MM.1S (cell line): ENCODE results near the gene CYB5R4.
"Not testable (repeated sequence)": the region's sequence is repeated elsewhere in the genome, so short reads cannot be mapped to it uniquely, and the experiment has no call there.

Experiments
- DNase-seq: peaks from one replicate; pipeline ENCODE4 v3.0.0-alpha.2; 2015
- H2AFZ ChIP-seq: fragments of 300-600 bp; sonication (generic); 2 replicates; pipeline ENCODE4 v1.6.0; 2016; ENCODE audit warnings: antibody characterized with exemption, low read length
- H3F3A ChIP-seq: fragments of 300-600 bp; sonication (generic); 2 replicates; pipeline ENCODE4 v1.6.1; 2016; ENCODE audit warnings: mild to moderate bottlenecking, antibody characterized with exemption, low read length, moderate library complexity, mixed read lengths; ENCODE audit not compliant: insufficient read depth
- H3K27ac ChIP-seq: fragments of 300-600 bp; sonication (generic); 2 replicates; pipeline ENCODE4 v1.5.1; 2016; ENCODE audit warnings: mild to moderate bottlenecking, low read length
- H3K27me3 ChIP-seq: fragments of 300-600 bp; sonication (generic); replicated peaks from 2 replicates; pipeline ENCODE4 v1.6.0; 2016; ENCODE audit warnings: low read length; ENCODE audit not compliant: insufficient read depth
- H3K36me3 ChIP-seq: fragments of 300-600 bp; sonication (generic); replicated peaks from 2 replicates; pipeline ENCODE4 v1.6.1; 2016; ENCODE audit warnings: mild to moderate bottlenecking, low read length, mixed read lengths; ENCODE audit not compliant: insufficient read depth
- H3K4me1 ChIP-seq: fragments of 300-600 bp; sonication (generic); 2 replicates; pipeline ENCODE4 v1.6.1; 2016; ENCODE audit warnings: low read length, mixed read lengths
- H3K4me2 ChIP-seq: fragments of 300-600 bp; sonication (generic); 2 replicates; pipeline ENCODE4 v1.6.0; 2016; ENCODE audit warnings: low read depth, low read length
- H3K4me3 ChIP-seq: fragments of 300-600 bp; sonication (generic); 2 replicates; pipeline ENCODE4 v1.5.1; 2016; ENCODE audit warnings: low read length, mixed read lengths
- H3K79me2 ChIP-seq: fragments of 300-600 bp; sonication (generic); 2 replicates; pipeline ENCODE4 v1.6.1; 2016; ENCODE audit warnings: mixed run types, low read length, mixed read lengths
- H3K9ac ChIP-seq: fragments of 300-600 bp; sonication (generic); 2 replicates; pipeline ENCODE4 v1.6.1; 2016; ENCODE audit warnings: low read length, mixed read lengths
- H3K9me2 ChIP-seq: fragments of 300-600 bp; sonication (generic); replicated peaks from 2 replicates; pipeline ENCODE4 v1.6.1; 2016; ENCODE audit warnings: mild to moderate bottlenecking, low read length, mixed read lengths; ENCODE audit not compliant: insufficient read depth
- H3K9me3 ChIP-seq: fragments of 300-600 bp; sonication (generic); replicated peaks from 2 replicates; pipeline ENCODE4 v1.6.1; 2016; ENCODE audit warnings: mild to moderate bottlenecking, low read length, mixed read lengths; ENCODE audit not compliant: insufficient read depth
- H4K20me1 ChIP-seq: fragments of 300-600 bp; sonication (generic); 2 replicates; pipeline ENCODE4 v1.6.1; 2016; ENCODE audit warnings: mild to moderate bottlenecking, low read length, moderate library complexity, mixed read lengths; ENCODE audit not compliant: insufficient read depth
- CTCF ChIP-seq: fragments of 300-600 bp; sonication (generic); IDR thresholded peaks from 2 replicates; pipeline ENCODE4 v1.5.1; 2016; ENCODE audit warnings: antibody characterized with exemption, low read length, mixed read lengths
- EZH2 ChIP-seq: fragments of 300-600 bp; sonication (generic); optimal IDR thresholded peaks from 2 replicates; pipeline ENCODE3; 2017; ENCODE audit warnings: low read depth, mild to moderate bottlenecking, antibody characterized with exemption, low read length, mixed read lengths
- EZH2phosphoT487 ChIP-seq: fragments of 300-600 bp; sonication (generic); IDR thresholded peaks from 2 replicates; pipeline ENCODE4 v1.6.1; 2018; ENCODE audit warnings: antibody characterized with exemption, low read length

The CYB5R4 gene

DNA sequence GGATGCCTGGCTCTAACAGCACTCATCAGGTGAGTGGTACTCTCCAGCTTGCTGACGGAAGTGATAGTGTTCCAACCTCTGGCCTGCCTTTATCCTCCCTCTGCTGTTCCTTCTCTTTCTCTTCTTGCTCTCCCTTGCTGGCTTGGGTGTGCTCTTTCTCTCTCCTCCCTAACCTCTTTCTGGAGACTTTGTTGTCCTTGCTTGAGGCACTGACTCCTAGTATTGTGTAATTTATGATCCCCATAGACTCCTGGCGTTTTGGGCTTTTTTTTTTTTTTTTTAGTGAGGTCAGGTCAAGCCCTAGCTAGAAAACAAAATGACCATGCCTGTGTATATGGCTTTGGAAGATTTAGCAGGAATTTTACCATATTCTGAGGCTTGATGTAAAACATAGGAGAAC, 89.4 kb downstream of the CYB5R4 start:
- H3K9me3 ChIP-seq = no peaks in the 10 kb centered on the region
- H3K9ac ChIP-seq = no peak overlapping the region
- DNase-seq = no peak

DNA sequence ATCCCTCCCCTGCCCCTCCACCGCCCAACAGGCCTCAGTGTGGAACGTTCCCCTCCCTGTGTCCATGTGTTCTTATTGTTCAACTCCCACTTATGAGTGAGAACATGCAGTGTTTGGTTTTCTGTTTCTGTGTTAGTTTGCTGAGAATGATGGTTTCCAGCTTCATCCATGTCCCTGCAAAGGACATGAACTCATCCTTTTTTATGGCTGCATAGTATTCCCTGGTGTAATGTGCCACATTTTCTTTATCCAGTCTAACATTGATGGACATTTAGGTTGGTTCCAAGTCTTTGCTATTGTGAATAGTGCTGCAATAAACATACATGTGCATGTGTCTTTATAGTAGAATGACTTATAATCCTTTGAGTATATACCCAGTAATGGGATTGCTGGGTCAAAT, 91.9 kb downstream of the CYB5R4 start:
- H3F3A ChIP-seq, DNase-seq, H3K4me3 ChIP-seq, H3K27me3 ChIP-seq, H4K20me1 ChIP-seq, H3K9me3 ChIP-seq, H3K4me2 ChIP-seq, H3K79me2 ChIP-seq, H3K36me3 ChIP-seq, H3K4me1 ChIP-seq, H3K27ac ChIP-seq, H2AFZ ChIP-seq, H3K9me2 ChIP-seq, H3K9ac ChIP-seq: not testable (repeated sequence)

More for the DNA sequence above, 89.4 kb downstream of the CYB5R4 start:
- Histone ChIP-seq H3K27me3 (no peaks in the 10 kb centered on the region), H3F3A (no peaks in the 10 kb centered on the region), H2AFZ (no peak overlapping the region), H3K9me2 (no peaks in the 10 kb centered on the region), H3K27ac (no peak overlapping the region), H4K20me1 (no peaks in the 10 kb centered on the region), H3K36me3 (no peaks in the 10 kb centered on the region), H3K4me1 (no peaks in the 10 kb centered on the region), H3K4me2 (no peak overlapping the region), H3K79me2 (no peaks in the 10 kb centered on the region), H3K4me3 (no peak overlapping the region)
- no peak for TF ChIP-seq EZH2
- TF ChIP-seq EZH2phosphoT487 = no peak
- TF ChIP-seq CTCF = no peak

GRCh38 chr6:83952830-83953229, 93.3 kb downstream of the CYB5R4 start:
- no peak overlapping the region for H3K4me2 ChIP-seq
- H3K9me3 ChIP-seq = no peaks in the 10 kb centered on the region
- no peaks in the 10 kb centered on the region for H3K79me2 ChIP-seq
- H4K20me1 ChIP-seq = no peaks in the 10 kb centered on the region
- H3K9ac ChIP-seq = no peak overlapping the region
- TF ChIP-seq EZH2 (no peak), CTCF (no peak), EZH2phosphoT487 (no peak)
- H3K36me3 ChIP-seq = no peaks in the 10 kb centered on the region
- no peak overlapping the region for H3K27ac ChIP-seq
- no peaks in the 10 kb centered on the region for H3F3A ChIP-seq
- H3K27me3 ChIP-seq = no peaks in the 10 kb centered on the region
- no peak overlapping the region for H3K4me3 ChIP-seq
- H2AFZ ChIP-seq = no peak overlapping the region
- no peak for DNase-seq
- no peaks in the 10 kb centered on the region for H3K4me1 ChIP-seq
- no peaks in the 10 kb centered on the region for H3K9me2 ChIP-seq

DNA sequence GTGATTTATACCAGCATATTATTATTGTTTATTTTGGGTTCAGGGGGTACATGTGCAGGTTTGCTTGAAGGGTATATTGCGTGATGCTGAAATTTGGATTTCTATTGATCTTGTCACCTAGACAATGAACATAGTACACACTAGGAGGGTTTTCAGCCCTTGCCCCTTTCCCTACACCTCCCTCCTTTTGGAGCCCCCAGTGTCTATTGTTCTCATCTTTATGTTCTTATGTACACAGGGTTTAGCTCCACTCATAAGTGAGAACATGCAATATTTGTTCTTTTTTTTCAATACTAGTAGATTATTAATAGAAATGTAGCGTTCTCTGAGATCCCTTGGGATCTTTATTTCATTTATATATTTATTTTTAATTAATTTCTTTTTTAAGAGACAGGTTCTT, 94.9 kb downstream of the CYB5R4 start:
- Histone ChIP-seq H3K27me3 (no peaks in the 10 kb centered on the region), H4K20me1 (no peaks in the 10 kb centered on the region), H3F3A (no peaks in the 10 kb centered on the region), H3K79me2 (no peaks in the 10 kb centered on the region), H2AFZ (no peak overlapping the region), H3K4me3 (no peak overlapping the region), H3K9me3 (no peaks in the 10 kb centered on the region), H3K36me3 (no peaks in the 10 kb centered on the region), H3K4me1 (no peaks in the 10 kb centered on the region), H3K9ac (no peak overlapping the region), H3K4me2 (no peak overlapping the region), H3K27ac (no peak overlapping the region), H3K9me2 (no peaks in the 10 kb centered on the region)
- no peak for TF ChIP-seq EZH2
- no peak for TF ChIP-seq CTCF
- no peak for TF ChIP-seq EZH2phosphoT487
- no peak for DNase-seq
